GM21528 (cell line): ENCODE data around the gene NPFF.
A peak's percentile ranks its signal among the peaks of the same experiment; 100 is the strongest.
"Not testable (repeated sequence)": the region's sequence is repeated elsewhere in the genome, so short reads cannot be mapped to it uniquely, and the experiment has no call there.

Source experiments
- ATAC-seq: cut with Tn5 transposase; IDR thresholded peaks from one replicate; pipeline ENCODE4 v1.9.1; 2021; ENCODE audit warnings: mild to moderate bottlenecking, moderate library complexity; ENCODE audit not compliant: unreplicated experiment, low FRiP score

Gene NPFF

DNA sequence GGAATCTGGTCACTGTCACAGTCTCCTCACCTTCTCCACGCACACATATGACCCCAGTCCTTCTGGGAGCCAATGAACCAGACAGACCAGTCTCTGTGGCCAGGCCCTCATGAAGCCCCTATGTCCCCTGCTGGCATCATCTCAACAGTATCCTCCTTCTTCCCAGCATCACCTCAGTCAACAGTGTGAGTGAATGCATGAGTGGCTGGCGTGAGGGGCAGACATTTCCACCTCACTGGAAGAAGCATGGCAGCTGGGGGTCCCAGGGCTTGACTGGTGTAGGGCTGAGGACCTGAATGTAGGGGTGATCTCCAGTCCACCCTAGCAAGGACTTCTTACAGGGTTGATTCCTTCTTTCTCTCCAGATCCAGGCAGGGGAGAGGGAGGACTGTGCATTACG lies 9.8 kb downstream of the NPFF start:
- ATAC-seq: no peak

DNA sequence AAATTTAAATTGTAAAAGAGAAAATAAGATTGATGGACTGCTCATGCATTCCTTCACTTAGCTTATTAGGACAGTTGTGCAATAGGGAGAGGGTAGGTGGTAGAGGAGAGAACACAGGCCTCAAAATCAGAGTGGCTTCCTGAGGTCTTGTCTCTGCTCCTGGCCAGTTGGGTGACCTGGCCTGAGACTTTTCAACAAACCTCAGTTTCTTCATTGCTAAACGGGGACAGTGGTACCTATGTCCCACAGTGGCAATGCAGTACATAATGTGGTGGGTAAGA lies 10.6 kb downstream of the NPFF start:
- no peak for ATAC-seq

DNA sequence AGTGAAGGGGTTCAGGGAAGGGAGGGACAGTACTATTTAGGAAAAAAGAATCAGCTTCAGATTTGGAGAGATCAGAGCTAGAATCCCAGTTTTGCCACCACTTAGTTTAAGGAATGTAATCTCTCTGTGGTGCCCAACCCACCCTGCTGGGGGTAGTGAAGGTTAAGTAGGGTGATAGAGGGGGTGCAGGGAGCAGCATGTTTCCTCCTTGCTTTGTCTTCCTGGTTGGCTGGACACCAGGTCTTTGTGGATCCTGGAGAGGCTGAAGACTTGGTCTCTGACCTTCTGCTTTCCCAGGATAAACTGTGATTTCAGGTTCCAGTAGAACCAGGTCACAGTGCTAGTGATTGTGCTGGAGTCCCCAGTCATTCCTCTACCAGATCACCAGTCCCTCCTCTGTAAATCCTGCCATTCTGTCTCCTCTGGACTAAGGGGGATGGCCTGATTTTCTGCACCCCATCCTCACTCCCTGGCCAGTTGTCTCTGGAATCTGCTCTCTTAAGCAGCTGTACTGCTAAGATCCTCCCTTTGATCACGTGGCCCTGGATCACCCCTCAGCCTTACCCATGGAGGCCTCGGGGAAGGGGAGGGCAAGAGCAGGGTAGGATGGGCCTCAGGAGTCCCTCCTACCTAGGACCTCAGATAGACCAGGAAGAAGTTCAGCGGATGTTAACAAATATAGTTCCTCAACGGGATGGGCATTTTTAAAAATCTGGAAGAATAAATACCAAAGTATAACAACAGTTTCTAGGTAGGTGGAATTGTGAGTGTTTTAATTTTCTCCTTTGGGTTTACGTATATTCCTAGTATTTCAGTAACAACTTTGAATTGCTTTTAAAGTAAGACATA lies 11.2 kb downstream of the NPFF start:
- ATAC-seq: no peak

DNA sequence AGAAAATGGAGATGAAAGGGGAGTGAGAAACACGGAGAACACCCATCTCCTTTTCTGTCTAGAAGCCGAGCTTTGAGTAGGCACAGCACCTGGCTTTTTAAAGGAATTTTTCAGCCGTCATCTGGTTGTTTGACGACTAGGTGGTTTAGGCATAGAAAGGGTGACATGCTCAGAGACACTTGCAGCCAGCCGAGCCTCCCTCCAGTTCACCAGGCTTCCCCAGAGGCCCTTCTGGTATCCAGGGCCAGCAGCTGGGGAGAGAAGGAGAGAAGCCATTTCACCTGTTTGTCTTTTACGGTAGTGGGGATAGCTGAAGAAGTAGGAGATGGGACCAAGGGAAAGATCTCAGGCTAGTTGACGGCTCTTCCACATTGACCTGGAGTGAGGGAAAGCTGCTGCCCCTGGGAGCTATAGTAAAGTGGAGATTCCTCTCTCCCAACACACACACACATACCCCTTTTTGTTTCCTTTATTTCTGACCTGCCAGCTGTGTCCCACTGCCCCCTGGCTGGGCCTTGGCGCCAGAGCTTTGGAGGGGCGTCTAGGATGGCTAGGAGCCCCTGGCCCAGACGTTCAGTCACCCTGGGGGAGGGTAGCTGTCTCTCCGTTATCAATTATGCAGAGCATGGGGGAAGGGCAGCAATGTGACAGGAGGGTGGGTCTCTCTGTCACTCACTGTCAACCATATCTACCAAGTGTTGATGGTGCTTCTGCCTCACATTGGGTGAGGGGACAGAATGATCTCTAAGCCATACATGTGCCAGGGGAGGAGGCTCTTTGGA lies 13.5 kb downstream of the NPFF start:
- peak; percentile 6 for ATAC-seq

DNA sequence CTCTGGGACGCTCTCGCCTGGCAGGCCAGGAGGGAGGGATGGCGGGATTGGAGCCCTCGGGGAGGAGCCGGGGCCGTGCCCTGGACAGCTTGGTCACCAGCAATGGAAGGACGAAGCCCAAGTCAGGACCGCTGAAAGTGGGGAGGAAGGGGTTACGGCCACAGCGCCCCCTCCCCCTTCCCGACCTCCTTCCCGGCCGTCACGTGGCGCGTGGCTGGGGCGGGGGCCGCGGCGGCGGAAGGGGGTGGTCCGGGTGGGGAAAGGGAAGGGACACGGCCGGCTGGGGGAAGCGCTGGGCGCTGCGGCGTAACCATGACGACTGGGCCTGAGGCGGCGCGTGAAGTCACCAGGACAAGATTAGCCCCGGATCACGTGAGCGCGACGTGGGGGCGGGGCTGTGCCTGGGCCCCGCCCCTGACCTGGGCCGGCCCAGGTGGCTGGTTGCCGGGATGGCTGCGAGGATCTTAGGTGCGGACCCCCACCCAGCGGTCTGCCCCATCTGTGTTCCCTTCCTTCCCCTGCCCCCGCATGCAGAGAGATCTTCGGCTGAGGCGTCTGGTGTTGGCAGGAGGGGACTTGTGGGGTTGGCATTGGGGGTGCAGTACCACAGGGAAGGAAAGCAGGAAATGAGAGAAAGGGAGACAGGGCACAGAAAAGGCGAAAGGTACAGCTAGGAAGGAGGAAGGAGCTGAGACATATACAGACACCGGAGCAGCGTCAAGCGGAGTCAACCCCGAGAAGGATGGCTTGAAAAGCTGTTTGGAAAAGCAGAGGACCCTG lies 14.3 kb downstream of the NPFF start:
- peak; percentile 81 for ATAC-seq

DNA sequence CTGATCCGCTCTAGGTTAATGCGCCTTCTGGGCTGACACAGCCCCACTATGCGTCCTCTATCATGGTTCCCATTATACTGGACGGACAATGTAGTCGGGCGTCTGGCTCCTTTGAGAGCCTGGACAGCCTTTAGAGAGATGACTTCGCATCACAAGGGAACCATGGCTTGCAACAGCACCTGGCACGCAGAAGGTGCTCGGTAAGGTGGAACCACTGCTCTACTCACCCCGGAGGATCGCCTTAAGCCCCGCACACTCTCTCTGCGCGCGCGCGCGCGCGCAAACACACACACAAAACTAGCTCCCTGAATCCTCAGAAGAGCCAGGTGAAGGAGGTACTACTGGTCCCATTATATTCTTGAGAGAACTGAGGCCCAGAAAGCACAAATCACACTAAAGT lies 15.1 kb downstream of the NPFF start:
- ATAC-seq: no peak

DNA sequence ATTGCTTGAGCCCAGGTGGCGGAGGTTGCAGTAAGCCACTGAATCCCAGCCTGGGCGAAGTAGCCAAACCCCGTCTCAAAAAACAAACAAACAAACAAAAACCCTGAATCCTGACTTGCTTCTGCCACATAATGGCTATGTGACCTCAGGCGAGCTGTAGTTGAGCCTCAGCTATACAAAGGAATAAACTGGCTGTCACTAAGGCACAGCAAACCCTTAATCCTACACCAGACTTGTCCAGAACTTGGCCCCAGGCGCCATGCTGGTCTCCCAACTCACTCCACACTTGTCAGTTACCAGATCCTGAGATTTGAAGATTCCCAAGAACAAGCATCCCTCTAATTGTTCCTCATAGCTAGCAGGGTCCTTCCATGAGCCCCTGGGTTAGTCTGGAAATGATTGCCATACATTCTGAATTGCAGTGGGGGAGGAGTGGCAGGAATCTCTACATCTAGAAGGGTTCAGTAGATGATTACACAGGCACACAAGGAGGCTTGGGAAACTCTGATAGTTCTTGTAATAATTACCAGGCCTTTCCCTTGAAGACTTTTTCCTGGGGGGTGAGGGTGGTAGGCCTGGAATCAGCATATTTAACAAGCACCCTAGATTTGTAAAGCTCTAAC lies 17.9 kb downstream of the NPFF start:
- no peak for ATAC-seq

DNA sequence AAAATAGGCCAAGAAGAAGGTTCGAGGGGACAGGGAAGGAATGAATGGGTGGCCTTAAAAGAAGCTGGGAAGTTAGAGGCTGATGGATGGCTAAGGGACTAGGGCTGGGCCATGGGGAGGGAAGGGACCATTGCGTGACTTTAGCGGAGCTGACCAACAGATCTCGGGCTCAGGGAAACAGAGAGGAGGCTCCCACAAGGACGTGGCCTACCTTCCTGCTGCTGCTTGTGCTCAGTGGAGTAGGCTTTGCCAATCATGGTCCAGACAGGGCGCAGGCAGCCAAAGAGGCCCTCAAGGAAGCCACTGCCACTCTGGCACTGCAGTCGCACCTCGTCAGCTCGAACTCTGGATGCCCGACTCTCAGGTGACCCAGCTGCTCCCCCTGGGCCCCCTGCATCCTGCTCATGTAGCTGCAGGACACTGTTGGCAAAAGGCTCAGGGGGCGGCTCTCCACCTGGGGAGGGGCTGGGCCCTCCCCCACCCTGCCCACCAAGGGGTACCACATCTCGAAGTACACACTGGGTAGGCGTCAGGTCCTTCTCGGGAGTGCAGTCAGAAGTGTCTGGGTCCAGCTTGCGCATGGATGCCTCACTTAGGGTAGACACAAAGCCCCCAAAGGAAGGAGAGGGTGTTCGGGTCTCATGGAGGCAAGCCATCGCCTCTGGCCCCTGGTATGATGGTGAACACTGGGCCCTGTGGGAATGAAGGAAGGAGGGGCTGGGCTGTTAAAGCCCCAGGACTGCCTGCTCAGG lies 20.4 kb downstream of the NPFF start:
- no peak for ATAC-seq

DNA sequence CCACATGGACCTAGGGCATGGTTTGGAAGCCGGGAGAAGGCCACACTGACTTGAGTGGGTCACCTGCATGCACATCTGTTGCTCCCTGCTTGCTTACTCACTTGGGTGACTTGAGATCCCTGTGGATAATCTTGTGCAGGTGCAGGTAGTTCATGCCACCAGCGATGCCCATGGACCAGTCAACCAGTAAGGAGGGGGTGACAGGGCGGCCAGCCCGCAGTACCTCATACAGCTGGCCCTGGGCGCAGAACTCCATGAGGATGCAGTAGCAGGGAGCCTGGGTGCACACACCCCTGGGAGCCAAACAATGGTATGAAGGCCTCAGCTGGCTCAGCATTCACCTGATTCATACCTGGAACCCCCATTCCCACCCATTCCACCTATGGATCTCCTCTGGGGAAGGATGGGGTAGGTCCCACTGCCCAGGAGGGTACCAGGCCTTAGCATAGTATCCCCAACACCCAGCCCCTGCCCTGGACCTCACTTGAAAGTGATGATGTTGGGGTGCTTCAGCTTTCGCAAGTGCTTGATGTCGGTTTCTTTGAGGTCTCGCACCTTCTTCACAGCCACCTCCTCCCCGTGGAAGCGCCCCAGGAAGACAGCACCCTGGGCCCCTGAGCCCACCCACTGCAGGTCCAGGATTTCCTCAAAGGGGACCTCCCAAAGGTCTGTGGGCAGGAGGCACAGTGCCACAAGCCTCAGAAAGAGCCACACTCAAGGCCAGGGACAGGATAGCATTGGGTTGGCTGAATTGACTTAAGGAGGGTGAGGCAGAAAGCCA lies 21.1 kb downstream of the NPFF start:
- ATAC-seq: no peak

DNA sequence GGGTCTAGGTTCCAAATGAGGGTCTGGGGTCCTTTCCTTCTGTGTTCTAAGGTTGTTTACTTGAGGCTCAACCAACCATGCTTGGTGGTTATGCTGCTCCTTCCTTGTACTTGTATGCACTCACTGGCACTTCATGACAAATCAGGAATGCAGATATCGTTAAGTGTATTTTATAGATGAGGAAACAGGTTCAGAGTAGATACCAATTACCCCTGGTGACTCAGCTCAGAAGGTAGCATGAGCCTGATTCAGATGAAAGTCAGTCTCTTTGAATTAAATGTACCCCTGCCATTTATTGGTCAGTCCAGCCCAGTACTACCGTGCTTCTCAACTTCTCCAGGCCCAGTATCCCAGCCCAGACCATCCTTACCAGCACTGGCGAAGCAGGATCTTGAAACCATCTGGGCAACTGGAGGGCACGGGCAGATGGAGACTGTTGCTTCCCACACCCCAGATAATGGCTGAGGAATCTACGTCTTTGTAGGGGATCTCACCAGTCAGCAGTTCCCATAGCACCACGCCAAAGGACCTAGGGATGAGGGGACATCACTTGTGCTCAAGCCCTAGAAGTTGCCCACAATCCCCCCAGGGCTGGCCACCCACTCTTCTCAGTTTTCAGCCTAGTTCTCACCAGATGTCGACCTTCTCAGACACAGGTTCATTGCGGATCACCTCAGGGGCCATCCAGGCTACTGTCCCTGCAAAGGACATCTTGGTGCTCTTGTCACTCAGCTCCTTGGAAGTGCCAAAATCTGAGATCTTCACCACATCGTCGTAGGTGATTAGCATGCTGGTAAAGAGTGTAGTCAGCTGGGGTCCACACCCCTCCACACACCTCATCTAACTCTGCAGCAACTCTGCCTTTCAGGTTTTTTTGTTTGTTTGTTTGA lies 22.4 kb downstream of the NPFF start:
- no peak for ATAC-seq

DNA sequence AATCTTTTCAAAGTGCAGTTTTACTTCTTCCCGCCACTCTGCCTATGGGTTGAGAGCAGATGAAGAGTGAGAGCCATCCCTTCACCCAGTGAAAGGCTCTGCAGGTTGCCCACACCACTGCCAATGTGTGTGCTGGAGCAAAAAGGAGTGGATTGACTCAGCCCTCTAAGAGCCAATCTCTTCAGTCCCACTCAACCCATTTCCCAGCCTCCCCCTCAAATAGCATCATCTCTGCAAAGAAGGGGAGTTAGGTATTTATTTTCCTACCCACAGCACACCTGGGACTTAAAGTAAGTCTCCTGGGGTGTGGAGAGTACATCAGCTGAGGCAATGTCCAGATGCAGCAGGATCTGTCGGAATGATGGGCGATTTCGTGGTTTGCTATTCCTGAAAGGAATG lies 23.3 kb downstream of the NPFF start:
- ATAC-seq: no peak

DNA sequence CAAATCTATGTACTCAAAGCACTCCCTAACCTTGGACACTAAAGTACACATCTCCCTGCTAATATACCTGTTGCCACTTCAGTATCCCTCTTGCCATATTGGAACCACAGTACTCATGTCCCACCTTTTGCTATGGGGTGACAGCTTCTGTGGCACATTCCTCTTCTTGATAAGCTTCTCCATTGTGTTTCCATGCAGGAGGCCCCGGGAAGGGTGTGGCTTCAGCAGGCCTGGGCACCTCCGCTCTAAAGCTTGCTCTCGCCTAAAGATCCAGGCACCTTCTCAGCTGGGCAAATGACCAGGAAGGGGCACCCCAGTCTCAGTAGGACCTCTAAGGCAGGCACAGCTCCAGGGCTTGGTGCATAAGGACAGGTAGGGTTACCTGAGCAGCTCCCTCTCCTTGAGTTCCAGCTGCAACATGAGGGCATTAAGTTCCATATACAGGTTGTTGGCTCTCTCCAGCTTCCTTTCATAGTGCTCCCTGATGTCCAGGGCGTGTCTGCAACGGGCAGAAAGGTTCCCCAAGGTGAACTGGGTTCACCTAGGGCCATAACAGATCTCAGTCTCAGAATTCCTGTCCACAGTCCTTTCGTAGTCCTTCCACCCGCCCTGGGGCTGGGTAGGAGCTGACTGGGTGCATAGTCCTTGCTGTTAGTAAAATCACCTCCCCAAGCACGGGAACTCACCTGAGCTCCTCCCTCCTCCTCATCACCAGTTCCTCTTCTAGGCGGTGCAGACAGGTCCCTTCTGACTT lies 23.9 kb downstream of the NPFF start:
- ATAC-seq: no peak

DNA sequence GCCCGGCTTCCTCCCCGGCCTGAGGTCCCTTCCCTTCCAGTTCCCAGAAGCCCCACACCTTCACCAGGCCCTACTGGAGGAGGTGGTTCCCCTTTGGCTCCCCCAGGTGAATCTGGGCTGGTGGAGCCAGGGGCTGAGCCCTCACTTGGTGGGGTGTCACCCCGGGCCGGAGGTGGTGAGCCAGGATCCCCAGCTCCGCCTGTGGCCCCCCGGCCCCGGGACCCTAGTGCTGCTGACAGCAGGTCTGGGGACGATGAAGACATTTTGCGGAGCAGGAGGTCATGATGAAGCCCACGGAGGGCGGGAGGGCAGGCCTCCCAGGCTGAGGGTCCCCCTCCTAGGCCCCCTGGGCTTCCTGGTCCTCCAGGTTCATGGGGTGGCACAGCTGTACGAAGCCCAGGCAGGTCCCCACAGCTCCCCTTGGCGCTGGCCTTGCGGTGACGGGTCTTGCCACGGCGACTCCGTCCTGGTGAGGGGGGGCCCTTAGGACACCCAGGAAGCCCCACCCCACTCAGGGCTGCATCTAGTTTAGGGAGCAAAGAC lies 24.6 kb downstream of the NPFF start:
- ATAC-seq: no peak

DNA sequence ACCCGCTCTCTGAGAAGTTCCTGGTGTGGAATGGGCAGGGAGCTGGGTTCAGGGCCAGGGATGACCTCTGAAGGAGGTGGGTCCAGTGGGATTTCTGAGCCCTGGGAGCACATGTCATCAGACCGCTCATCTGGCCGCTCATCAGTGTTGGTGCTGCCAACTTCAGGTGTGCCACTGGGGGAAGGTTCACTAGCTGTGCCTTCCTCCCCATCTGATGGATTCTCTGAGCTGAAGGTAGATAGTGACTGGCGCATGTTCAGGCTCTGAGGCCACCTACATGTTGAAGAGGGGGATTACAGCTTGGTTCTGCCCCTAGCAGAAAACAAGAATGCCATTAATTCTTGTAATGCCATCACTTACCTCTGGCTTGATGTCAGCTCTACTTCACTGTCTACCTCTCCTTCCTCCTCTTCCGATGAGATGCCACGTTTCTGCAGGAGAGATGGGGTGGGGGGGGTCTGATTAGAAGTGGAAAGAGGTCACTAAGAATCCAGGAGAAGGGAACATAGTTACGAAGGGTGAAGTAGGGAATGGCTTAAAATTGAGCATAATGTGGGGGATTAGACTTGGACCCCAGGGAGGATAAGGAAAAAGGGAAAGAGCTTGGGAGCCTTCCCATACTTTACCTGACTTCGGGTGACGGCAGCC lies 25.2 kb downstream of the NPFF start:
- no peak for ATAC-seq

DNA sequence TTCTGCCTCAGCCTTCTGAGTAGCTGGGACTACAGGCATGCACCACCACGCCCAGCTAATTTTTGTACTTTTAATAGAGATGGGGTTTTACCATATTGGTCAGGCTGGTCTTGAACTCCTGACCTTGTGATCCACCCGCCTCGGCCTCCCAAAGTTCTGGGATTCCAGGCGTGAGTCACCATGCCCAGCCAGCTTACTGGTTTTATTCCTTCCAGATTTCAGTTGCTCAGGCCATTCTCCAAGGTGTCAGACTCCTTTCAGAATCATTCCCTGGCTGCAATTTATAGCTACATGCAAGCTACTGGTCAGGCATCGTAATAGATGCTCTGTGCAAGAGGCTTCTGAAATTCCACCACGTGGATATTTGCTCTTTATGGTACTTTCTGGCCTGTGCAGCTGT lies 25.8 kb downstream of the NPFF start:
- not testable (repeated sequence) for ATAC-seq

DNA sequence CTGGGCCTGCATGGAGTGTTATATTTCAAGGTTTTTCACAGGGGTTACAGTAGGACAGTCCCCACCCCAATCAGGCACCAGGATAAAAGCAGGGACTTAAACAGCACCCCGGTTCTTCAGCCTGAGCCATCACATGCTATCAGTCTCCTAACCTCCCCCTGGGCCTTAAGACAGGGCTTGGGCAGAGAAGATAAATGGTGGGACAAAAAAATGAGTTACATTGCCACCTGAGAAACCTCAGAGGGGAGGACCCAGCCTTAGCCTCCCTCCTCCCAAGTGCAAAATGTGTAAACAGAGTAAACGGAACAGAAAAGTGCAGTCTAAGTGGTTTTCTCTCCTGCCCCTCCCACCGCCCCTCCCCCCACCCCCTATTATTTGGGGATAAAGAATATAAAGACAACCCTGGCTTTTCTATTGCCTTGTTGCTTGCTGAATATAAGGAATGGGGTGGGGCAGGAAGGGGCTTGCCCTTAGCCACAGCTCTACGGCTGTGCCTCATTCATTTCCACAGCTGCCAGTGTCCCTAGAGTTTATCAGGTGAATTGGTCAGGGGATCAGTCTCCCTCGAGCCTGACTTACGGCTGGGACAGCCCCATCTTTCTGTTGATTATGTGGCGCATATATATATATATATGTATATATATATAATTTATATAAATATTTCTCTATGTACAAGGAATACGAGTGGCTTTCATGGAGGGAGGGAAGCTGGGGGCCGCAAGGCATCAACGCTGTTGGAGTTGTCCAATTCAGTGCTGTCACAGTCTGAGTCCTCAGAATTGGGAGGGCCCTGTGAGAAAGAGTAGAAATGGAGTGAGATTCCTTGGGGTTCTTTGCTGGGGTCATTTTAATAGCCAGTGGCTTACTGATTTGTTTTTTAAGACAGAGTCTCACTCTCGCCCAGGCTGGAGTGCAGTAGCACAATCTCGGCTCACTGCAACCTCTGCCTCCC lies 26.5 kb downstream of the NPFF start:
- ATAC-seq: no peak
